HepG2 (cell line): Measurements from ENCODE around the gene BABAM1. TPM values are rescaled to one million over a fixed set of nuclear protein-coding genes. Genes with fewer than 3 reads are reported as not detected.

ENCODE experiments used
- ESRRA ChIP-seq: sonication (generic); formaldehyde crosslinking; IDR thresholded peaks from 2 replicates; pipeline ENCODE4 v1.5.1; 2020; ENCODE audit warnings: mild to moderate bottlenecking, low read depth, missing genetic modification reagents
- KIAA2018 ChIP-seq: sonication (generic); formaldehyde crosslinking; IDR thresholded peaks from 2 replicates; pipeline ENCODE4 v1.5.0; 2020; ENCODE audit warnings: mild to moderate bottlenecking, missing genetic modification reagents, borderline replicate concordance
- NFKBIZ ChIP-seq: IDR thresholded peaks from 2 replicates; pipeline ENCODE4 v1.6.1; 2018; ENCODE audit warnings: missing genetic modification reagents, missing compliant biosample characterization
- TBX3 ChIP-seq: fragments of 450-650 bp; IDR thresholded peaks from 2 replicates; pipeline ENCODE4 v1.6.1; 2017; ENCODE audit warnings: antibody characterized with exemption, mild to moderate bottlenecking, inconsistent platforms, borderline replicate concordance
- ZBTB44 ChIP-seq: sonication (generic); formaldehyde crosslinking; IDR thresholded peaks from 2 replicates; pipeline ENCODE4 v1.4.0; 2020; ENCODE audit warnings: missing genetic modification reagents
- ZNF251 ChIP-seq: sonication (generic); formaldehyde crosslinking; IDR thresholded peaks from 2 replicates; pipeline ENCODE4 v1.9.0; 2021; ENCODE audit warnings: mild to moderate bottlenecking, missing genetic modification reagents
- ZNF7 ChIP-seq: IDR thresholded peaks from 2 replicates; pipeline ENCODE4 v1.6.1; 2016; ENCODE audit warnings: missing biosample characterization, missing genetic modification reagents
- ZNF841 ChIP-seq: sonication (generic); formaldehyde crosslinking; IDR thresholded peaks from 2 replicates; pipeline ENCODE4 v1.8.1; 2023; ENCODE audit warnings: missing genetic modification reagents, borderline replicate concordance
- polyA plus RNA-seq, 8 experiments: library from polyadenylated mRNA; depleted of rRNA in 3 of 8; stranded (reverse) in 7 of 8; unstranded in 1 of 8; fragments of >200 nt; fragmentation: Illumina TruSeq in 4 of 8; extraction: Trizol in 4 of 8; gene quantifications; 2 replicates each; pipeline versions ENCODE4 v1.2.1 to v1.2.3, GENCODE V29; 2011 to 2016; ENCODE audit warnings: low read depth in 4 of 8, missing spikeins in 1 of 8, mixed read lengths in 1 of 8; ENCODE audit not compliant: insufficient read depth in 1 of 8
- total RNA-seq, 5 experiments: library from RNA; depleted of rRNA; stranded (reverse); fragments of >200 nt; fragmentation: Illumina TruSeq; extraction: Trizol; gene quantifications; 2 replicates each; pipeline ENCODE4 v1.2.3, GENCODE V29; 2016; ENCODE audit warnings: low read depth in 1 of 5
- TF ChIP-seq, protein P1 (sequence below): sonication (generic); formaldehyde crosslinking; IDR thresholded peaks from 2 replicates; pipeline ENCODE4 v1.9.0; 2021; ENCODE audit warnings: missing genetic modification reagents, borderline replicate concordance
- TF ChIP-seq, protein P2 (sequence below), 2 experiments: sonication (generic) in 1 of 2; formaldehyde crosslinking in 1 of 2; IDR thresholded peaks; 2 replicates each; pipeline versions ENCODE4 v1.6.1 to v1.9.0; 2014 to 2022; ENCODE audit warnings: antibody characterized with exemption in 1 of 2, borderline replicate concordance in 1 of 2, inconsistent platforms in 1 of 2, low read depth in 1 of 2, missing genetic modification reagents in 1 of 2

BABAM1 gene
- total and polyA plus RNA-seq, 2 of the 13 experiments (the other 11 are each of a cell fraction or from before 2014, with no cell fraction given): 70.0 to 82.0 TPM

- TF ChIP-seq TBX3 (no peak), ZNF251 (CRISPR knock-in tag) (no peak), ZBTB44 (CRISPR knock-in tag) (no peak), ZNF841 (CRISPR knock-in tag) (no peak), ESRRA (CRISPR knock-in tag) (peak; percentile 97), NFKBIZ (CRISPR knock-in tag) (peak; percentile 63), KIAA2018 (no peak), ZNF7 (no peak)
- TF ChIP-seq, protein P1, sequence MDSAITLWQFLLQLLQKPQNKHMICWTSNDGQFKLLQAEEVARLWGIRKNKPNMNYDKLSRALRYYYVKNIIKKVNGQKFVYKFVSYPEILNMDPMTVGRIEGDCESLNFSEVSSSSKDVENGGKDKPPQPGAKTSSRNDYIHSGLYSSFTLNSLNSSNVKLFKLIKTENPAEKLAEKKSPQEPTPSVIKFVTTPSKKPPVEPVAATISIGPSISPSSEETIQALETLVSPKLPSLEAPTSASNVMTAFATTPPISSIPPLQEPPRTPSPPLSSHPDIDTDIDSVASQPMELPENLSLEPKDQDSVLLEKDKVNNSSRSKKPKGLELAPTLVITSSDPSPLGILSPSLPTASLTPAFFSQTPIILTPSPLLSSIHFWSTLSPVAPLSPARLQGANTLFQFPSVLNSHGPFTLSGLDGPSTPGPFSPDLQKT: no peak
- TF ChIP-seq, protein P2, sequence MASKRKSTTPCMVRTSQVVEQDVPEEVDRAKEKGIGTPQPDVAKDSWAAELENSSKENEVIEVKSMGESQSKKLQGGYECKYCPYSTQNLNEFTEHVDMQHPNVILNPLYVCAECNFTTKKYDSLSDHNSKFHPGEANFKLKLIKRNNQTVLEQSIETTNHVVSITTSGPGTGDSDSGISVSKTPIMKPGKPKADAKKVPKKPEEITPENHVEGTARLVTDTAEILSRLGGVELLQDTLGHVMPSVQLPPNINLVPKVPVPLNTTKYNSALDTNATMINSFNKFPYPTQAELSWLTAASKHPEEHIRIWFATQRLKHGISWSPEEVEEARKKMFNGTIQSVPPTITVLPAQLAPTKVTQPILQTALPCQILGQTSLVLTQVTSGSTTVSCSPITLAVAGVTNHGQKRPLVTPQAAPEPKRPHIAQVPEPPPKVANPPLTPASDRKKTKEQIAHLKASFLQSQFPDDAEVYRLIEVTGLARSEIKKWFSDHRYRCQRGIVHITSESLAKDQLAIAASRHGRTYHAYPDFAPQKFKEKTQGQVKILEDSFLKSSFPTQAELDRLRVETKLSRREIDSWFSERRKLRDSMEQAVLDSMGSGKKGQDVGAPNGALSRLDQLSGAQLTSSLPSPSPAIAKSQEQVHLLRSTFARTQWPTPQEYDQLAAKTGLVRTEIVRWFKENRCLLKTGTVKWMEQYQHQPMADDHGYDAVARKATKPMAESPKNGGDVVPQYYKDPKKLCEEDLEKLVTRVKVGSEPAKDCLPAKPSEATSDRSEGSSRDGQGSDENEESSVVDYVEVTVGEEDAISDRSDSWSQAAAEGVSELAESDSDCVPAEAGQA (IDR thresholded peaks at IDR 0.05; ENCODE audit: low read depth): 0 out of 2 replicates have a peak, but pooled peaks have one; percentile 29
- TF ChIP-seq, protein P2 (CRISPR knock-in tag; IDR thresholded peaks at IDR 0.05; ENCODE audit: borderline replicate concordance): no peak
These were observed 19.0 kb upstream of the BABAM1 start (continued) for GRCh38 chr19:17248011-17248776.
